Thyroid gland (tissue), 4 donors: Measurements from ENCODE around the gene ZNF778. TPM values are rescaled to one million over a fixed set of nuclear protein-coding genes. Genes with fewer than 3 reads are reported as not detected.
A peak's percentile ranks its signal among the peaks of the same experiment; 100 is the strongest.

Source experiments
- DNase-seq, 2 donors: peaks; one replicate each; pipeline ENCODE4 v3.0.0-alpha.2; 2019
- H3K27ac ChIP-seq, 3 donors: fragments of 200-600 bp; sonication (generic); 1 replicate in 2 of 3; 2 replicates in 1 of 3; pipeline ENCODE4 v1.5.1; 2016 to 2019; ENCODE audit warnings: mild to moderate bottlenecking in 1 of 3, moderate library complexity in 1 of 3
- H3K27me3 ChIP-seq: fragments of 200-600 bp; sonication (generic); one replicate; pipeline ENCODE4 v1.5.1; 2019
- H3K36me3 ChIP-seq, 2 donors: fragments of 200-600 bp; sonication (generic); one replicate each; pipeline ENCODE4 v1.5.1; 2016 to 2019
- H3K4me1 ChIP-seq, 2 donors: fragments of 200-600 bp; sonication (generic); one replicate each; pipeline ENCODE4 v1.5.1; 2017 to 2019
- H3K4me3 ChIP-seq, 3 donors: fragments of 200-600 bp; sonication (generic); replicated peaks in 1 of 3; 1 replicate in 2 of 3; 2 replicates in 1 of 3; pipeline ENCODE4 v1.5.1; 2016; ENCODE audit warnings: mild to moderate bottlenecking in 1 of 3
- H3K9me3 ChIP-seq: fragments of 200-600 bp; sonication (generic); one replicate; pipeline ENCODE4 v1.5.1; 2017
- POLR2A ChIP-seq, 2 donors: fragments of 450-650 bp; IDR thresholded peaks; one replicate each; pipeline ENCODE4 v1.6.1; 2017; ENCODE audit warnings: antibody characterized with exemption in 2 of 2, mild to moderate bottlenecking in 2 of 2, moderate library complexity in 1 of 2
- WGBS, 2 donors: methylation state at CpG; one replicate each; pipeline ENCODE4 v1.1.5; 2017; 5-methylcytosine and 5-hydroxymethylcytosine counted together
- intact Hi-C: fragments of 100-400 bp; cut with DNase I; formaldehyde crosslinking; loops from one replicate; pipeline ENCODE4 v1.15.1; 2023
- total RNA-seq, 4 donors: library from RNA; depleted of rRNA; stranded (reverse); fragments of >200 nt; gene quantifications; one replicate each; pipeline ENCODE4 v1.2.3, GENCODE V29; 2016
- TF ChIP-seq, protein P1 (sequence below), 6 experiments: fragments of 200-600 bp in 3 of 6; fragments of 450-650 bp in 3 of 6; sonication (generic) in 3 of 6; IDR thresholded peaks; one replicate each; pipeline ENCODE4 v1.5.1; 2016 to 2019; ENCODE audit warnings: antibody characterized with exemption in 6 of 6, mild to moderate bottlenecking in 2 of 6, inconsistent platforms in 1 of 6, moderate library complexity in 1 of 6

ZNF778 gene
- total RNA-seq, 4 donors from 2014 or later, result 17.5 to 36.4 (median 30.9) TPM

DNA sequence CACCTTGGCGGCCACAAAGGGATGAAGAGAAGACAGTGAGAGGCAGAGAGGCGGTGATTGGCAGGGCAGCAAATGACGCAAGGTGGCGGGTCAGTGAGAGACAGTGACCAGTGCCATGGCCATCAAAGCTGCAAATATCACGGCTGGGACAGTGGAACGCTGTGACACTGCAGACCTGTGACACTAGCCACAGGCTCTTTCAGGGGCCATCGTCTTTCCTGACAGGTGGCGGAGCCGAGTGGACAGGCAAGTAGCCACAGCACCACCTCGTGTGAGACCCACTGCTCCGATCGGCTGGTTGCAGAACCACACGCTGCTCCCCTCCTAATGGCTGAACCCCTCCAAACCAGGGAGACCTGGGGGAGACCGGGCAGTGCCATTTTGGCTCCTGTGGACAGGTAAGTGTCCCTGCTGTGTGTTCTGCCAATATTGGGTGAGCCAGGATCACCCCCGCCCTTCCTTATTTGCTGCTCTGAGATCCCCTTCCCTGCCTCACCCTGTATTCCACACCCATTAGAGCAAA lies 7.9 kb upstream of the ZNF778 start:
- Histone ChIP-seq H3K4me3 (no peak overlapping the region), H3K36me3 (no peaks in the 10 kb centered on the region), H3K27ac (no peak overlapping the region), H3K27me3 (peaks cover under 1% of the 10 kb centered on the region), H3K9me3 (no peaks in the 10 kb centered on the region), H3K4me1 (no peaks in the 10 kb centered on the region)
- intact Hi-C loops, result loop anchor here (10.0 kb wide), 2 partner anchors 275 to 395 kb away; partner anchors contain the start of gene APRT
- WGBS, 2 donors, result 70 to 73% methylated on average over 14 to 15 of the region's 15 CpGs
- no peak for DNase-seq
- TF ChIP-seq POLR2A (IDR thresholded peaks at IDR 0.05), result no peak
- TF ChIP-seq, protein P1, sequence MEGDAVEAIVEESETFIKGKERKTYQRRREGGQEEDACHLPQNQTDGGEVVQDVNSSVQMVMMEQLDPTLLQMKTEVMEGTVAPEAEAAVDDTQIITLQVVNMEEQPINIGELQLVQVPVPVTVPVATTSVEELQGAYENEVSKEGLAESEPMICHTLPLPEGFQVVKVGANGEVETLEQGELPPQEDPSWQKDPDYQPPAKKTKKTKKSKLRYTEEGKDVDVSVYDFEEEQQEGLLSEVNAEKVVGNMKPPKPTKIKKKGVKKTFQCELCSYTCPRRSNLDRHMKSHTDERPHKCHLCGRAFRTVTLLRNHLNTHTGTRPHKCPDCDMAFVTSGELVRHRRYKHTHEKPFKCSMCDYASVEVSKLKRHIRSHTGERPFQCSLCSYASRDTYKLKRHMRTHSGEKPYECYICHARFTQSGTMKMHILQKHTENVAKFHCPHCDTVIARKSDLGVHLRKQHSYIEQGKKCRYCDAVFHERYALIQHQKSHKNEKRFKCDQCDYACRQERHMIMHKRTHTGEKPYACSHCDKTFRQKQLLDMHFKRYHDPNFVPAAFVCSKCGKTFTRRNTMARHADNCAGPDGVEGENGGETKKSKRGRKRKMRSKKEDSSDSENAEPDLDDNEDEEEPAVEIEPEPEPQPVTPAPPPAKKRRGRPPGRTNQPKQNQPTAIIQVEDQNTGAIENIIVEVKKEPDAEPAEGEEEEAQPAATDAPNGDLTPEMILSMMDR (IDR thresholded peaks at IDR 0.05), result no peak

DNA sequence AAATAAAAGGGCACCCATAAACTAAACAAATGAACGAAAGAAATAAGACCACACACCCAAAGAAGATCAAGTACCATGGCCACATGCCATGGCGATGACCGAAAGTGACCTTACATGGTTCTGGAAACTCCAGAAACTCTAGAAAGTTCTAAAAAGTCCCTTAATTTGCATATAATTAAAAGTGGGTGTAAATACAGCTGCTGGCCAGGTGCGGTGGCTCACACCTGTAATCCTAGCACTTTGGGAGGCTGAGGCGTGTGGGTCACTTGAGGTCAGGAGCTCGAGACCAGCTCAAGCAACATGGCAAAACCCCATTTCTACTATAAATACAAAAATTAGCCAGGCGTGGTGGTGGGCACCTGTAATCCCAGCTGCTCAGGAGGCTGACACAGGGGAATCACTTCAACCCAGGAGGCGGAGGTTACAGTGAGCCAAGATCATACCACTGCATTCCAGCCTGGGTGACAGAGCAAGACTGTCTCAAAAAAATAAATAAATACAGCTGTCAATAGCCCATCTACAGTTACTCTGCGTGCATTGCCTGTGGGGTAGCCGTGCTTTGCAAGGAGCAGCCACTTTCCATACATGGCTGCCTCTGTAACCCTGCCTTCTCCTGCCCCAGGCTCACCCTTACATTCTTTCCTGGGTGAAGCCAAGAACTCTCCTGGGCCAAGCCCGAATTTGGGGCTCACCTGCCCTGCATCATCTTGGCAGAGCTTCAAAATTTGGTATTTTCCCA lies 7.2 kb upstream of the ZNF778 start:
- TF ChIP-seq POLR2A (IDR thresholded peaks at IDR 0.05), result no peak
- Histone ChIP-seq H3K9me3 (no peaks in the 10 kb centered on the region), H3K36me3 (no peaks in the 10 kb centered on the region), H3K27ac (no peak overlapping the region), H3K4me3 (no peak overlapping the region), H3K4me1 (no peaks in the 10 kb centered on the region), H3K27me3 (no peaks in the 10 kb centered on the region)
- intact Hi-C loops, result loop anchor here (10.0 kb wide), 2 partner anchors 276 to 396 kb away; partner anchors contain the start of gene APRT
- DNase-seq, result no peak
- whole genome bisulfite sequencing, 2 donors, result 71 to 77% methylated on average over 11 of the region's 11 CpGs

DNA sequence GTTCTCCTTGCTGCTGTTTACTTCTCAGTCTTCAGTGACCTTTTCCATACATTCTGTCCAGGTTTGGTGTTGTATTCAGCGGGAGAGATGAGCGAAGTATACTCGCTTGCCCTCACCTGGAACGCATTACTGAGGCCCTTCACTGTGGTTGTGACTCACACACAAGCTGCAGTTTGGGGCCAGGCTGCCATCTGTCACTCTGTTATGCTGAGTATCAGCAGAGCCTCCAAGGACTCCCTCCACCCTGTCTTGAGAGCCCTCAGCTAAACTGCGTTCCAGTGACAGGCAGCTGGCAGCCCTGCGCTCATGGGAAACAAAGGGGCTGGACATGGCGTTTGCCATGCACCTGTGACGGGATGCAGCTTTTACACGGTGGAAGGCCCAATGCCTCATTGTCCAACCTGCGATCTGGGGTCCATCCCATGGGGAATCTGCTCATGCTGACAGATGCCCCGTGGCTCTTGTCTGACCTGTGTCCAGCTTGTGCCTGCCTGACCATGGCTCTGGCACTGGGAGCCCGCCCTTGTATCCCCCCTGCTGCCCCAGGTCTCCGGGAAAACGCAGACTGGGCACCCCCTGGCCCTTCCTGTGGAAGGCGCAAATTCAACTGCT lies 6.5 kb upstream of the ZNF778 start:
- no peak for DNase-seq

DNA sequence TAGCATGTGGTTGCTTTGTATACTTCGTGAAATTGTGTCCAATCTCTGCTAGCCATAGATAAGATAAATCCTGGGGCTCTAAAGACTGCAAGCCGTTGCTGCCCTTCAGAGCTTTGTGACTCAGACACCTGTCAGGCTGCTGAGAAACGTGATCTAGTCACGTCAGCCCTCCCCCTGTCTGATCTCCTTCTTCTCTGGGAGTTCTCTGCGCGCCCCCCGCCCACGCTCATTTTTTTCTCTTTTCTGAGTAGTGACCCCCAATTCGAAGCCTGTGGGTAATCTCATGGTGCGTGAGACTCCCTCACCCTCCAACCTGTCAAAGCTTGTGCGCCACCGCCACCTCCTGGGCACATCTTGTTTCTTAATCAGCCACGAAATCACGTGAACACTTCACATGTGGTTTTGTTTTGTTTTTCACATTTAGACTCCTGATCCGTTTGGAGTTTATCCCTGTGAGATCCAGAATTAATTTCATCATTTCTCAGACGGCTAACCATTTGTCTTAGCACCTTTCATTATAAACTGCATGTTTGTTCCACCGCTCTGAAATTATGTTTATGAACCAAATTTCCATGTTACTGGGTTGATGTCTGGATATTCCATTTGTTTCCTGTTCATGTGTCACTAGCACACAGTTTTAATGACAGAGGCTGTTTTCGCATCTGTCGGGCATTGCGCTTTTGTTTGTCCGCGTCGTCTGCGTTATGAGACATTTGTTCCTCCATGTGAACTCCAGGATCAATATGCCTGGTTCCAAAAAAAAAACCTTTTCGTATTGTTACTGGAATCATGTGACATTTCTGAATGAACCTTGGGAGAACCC lies 977 bp upstream of the ZNF778 start:
- H3K4me3 ChIP-seq, result peak overlapping the region; percentile 76 to 89 (median 84)
- peak; percentile 86 to 88 for DNase-seq
- peaks cover 12 to 19% of the 10 kb centered on the region in 2 donors for H3K4me1 ChIP-seq
- H3K27ac ChIP-seq, result peak overlapping the region; percentile 81 to 90 (median 83)
- TF ChIP-seq POLR2A (IDR thresholded peaks at IDR 0.05), result no peak
- TF ChIP-seq, protein P1 (IDR thresholded peaks at IDR 0.05), result peak; percentile 37 to 89 (median 72)
- 4% methylated on average over 25 of the region's 25 CpGs for WGBS, 2 donors
- no peaks in the 10 kb centered on the region for H3K9me3 ChIP-seq
- no peaks in the 10 kb centered on the region for H3K36me3 ChIP-seq
- intact Hi-C loops, result loop anchor here (10.0 kb wide), 2 partner anchors 282 to 402 kb away; partner anchors contain the start of gene APRT
- no peaks in the 10 kb centered on the region for H3K27me3 ChIP-seq

More for the DNA sequence above, 6.5 kb upstream of the ZNF778 start:
- Histone ChIP-seq H3K27ac (no peak overlapping the region), H3K36me3 (no peaks in the 10 kb centered on the region), H3K27me3 (no peaks in the 10 kb centered on the region), H3K9me3 (no peaks in the 10 kb centered on the region), H3K4me1 (peaks cover 3 to 4% of the 10 kb centered on the region in 2 donors), H3K4me3 (no peak overlapping the region)
- WGBS, 2 donors, result 69 to 86% methylated on average over 11 to 14 of the region's 15 CpGs
- intact Hi-C loops, result loop anchor here (10.0 kb wide), 2 partner anchors 276 to 396 kb away; partner anchors contain the start of gene APRT
- TF ChIP-seq, protein P1 (IDR thresholded peaks at IDR 0.05), result no peak
- TF ChIP-seq POLR2A (IDR thresholded peaks at IDR 0.05), result no peak

DNA sequence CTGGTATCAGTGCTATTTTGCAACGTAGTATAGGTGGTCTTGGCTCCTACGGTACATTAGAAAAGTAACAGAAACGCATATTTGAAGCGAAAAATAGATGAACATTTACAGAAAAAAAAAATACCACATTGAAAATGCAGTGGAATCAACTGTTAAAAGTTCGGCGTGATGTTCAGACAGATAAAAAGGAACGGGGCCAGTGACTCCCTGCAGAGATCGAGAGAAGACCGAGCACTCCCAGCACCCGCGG lies 440 bp upstream of the ZNF778 start:
- H3K4me1 ChIP-seq, result peaks cover 12 to 19% of the 10 kb centered on the region in 2 donors
- TF ChIP-seq POLR2A (IDR thresholded peaks at IDR 0.05), result no peak
- TF ChIP-seq, protein P1 (IDR thresholded peaks at IDR 0.05), result no peak
- H3K36me3 ChIP-seq, result peaks cover 0 to 2% of the 10 kb centered on the region in 2 donors
- intact Hi-C loops, result loop anchor here (10.0 kb wide), 2 partner anchors 282 to 402 kb away; partner anchors contain the start of gene APRT
- peak overlapping the region; percentile 76 to 89 (median 84) for H3K4me3 ChIP-seq
- WGBS, 2 donors, result 0 to 1% methylated on average over 11 of the region's 11 CpGs
- H3K9me3 ChIP-seq, result no peaks in the 10 kb centered on the region
- no peak for DNase-seq
- no peaks in the 10 kb centered on the region for H3K27me3 ChIP-seq
- H3K27ac ChIP-seq, result peak overlapping the region; percentile 81 to 90 (median 83)
